IPS-18c (cell line): ENCODE data around the gene FARP1.
"Not testable (repeated sequence)": the region's sequence is repeated elsewhere in the genome, so short reads cannot be mapped to it uniquely, and the experiment has no call there.

Source experiments
- H3K4me3 ChIP-seq: 2 replicates; pipeline ENCODE4 v1.7.0; 2013; ENCODE audit warnings: low read depth, mild to moderate bottlenecking, low read length, moderate library complexity; ENCODE audit not compliant: insufficient read depth
- H3K9me3 ChIP-seq: one replicate; pipeline ENCODE4 v1.6.1; 2013; ENCODE audit warnings: mild to moderate bottlenecking, low read length, moderate library complexity; ENCODE audit not compliant: control insufficient read depth, insufficient read depth

Gene FARP1

GRCh38 chr13:98363326-98363725 lies 220.4 kb downstream of the FARP1 start:
- Histone ChIP-seq H3K9me3 (no peaks in the 10 kb centered on the region), H3K4me3 (no peak overlapping the region)

- no peaks in the 10 kb centered on the region for H3K9me3 ChIP-seq
- H3K4me3 ChIP-seq = no peak overlapping the region
These were observed 221.3 kb downstream of the FARP1 start for GRCh38 chr13:98364179-98364578.

- H3K4me3 ChIP-seq = no peak overlapping the region
- H3K9me3 ChIP-seq = no peaks in the 10 kb centered on the region
These were observed 221.8 kb downstream of the FARP1 start for GRCh38 chr13:98364647-98365046.

GRCh38 chr13:98365302-98365701 lies 222.4 kb downstream of the FARP1 start:
- H3K9me3 ChIP-seq = no peaks in the 10 kb centered on the region
- H3K4me3 ChIP-seq = no peak overlapping the region

- no peak overlapping the region for H3K4me3 ChIP-seq
These were observed 223.1 kb downstream of the FARP1 start for GRCh38 chr13:98366010-98366409.

GRCh38 chr13:98366443-98366842 lies 223.5 kb downstream of the FARP1 start:
- no peaks in the 10 kb centered on the region for H3K9me3 ChIP-seq
- H3K4me3 ChIP-seq = no peak overlapping the region

More at GRCh38 chr13:98366010-98366409, 223.1 kb downstream of the FARP1 start:
- H3K9me3 ChIP-seq = no peaks in the 10 kb centered on the region

- H3K9me3 ChIP-seq = no peaks in the 10 kb centered on the region
- H3K4me3 ChIP-seq = no peak overlapping the region
These were observed 224.1 kb downstream of the FARP1 start for GRCh38 chr13:98366959-98367358.

- H3K9me3 ChIP-seq = no peaks in the 10 kb centered on the region
- no peak overlapping the region for H3K4me3 ChIP-seq
These were observed 225.1 kb downstream of the FARP1 start for GRCh38 chr13:98368019-98368418.

- not testable (repeated sequence) for H3K4me3 ChIP-seq, H3K9me3 ChIP-seq
These were observed 226.6 kb downstream of the FARP1 start for GRCh38 chr13:98369520-98369919.

GRCh38 chr13:98370261-98370660 lies 227.4 kb downstream of the FARP1 start:
- Histone ChIP-seq H3K4me3 (no peak overlapping the region), H3K9me3 (peaks cover 2% of the 10 kb centered on the region)

- peaks cover 2% of the 10 kb centered on the region for H3K9me3 ChIP-seq
- H3K4me3 ChIP-seq = no peak overlapping the region
These were observed 228.1 kb downstream of the FARP1 start for GRCh38 chr13:98370806-98371515.

- peaks cover 2% of the 10 kb centered on the region for H3K9me3 ChIP-seq
- H3K4me3 ChIP-seq = no peak overlapping the region
These were observed 228.7 kb downstream of the FARP1 start for GRCh38 chr13:98371516-98372023.

GRCh38 chr13:98372876-98373275 lies 230.0 kb downstream of the FARP1 start:
- H3K9me3 ChIP-seq = peaks cover 2% of the 10 kb centered on the region
- H3K4me3 ChIP-seq = no peak overlapping the region

- peaks cover 2% of the 10 kb centered on the region for H3K9me3 ChIP-seq
- H3K4me3 ChIP-seq = no peak overlapping the region
These were observed 231.9 kb downstream of the FARP1 start for GRCh38 chr13:98374750-98375149.

- H3K9me3 ChIP-seq = peaks cover 2% of the 10 kb centered on the region
- H3K4me3 ChIP-seq = no peak overlapping the region
These were observed 234.9 kb downstream of the FARP1 start for GRCh38 chr13:98377635-98378378.

GRCh38 chr13:98384739-98385138 lies 241.8 kb downstream of the FARP1 start:
- no peaks in the 10 kb centered on the region for H3K9me3 ChIP-seq
- H3K4me3 ChIP-seq = no peak overlapping the region

GRCh38 chr13:98385606-98386005 lies 242.7 kb downstream of the FARP1 start:
- no peaks in the 10 kb centered on the region for H3K9me3 ChIP-seq
- H3K4me3 ChIP-seq = no peak overlapping the region

GRCh38 chr13:98386637-98387036 lies 243.7 kb downstream of the FARP1 start:
- Histone ChIP-seq H3K9me3 (no peaks in the 10 kb centered on the region), H3K4me3 (no peak overlapping the region)
